Thyroid gland (tissue), 4 donors: Measurements from ENCODE around the gene TMEM41A.

Experiments used
- POLR2A ChIP-seq, 2 donors: fragments of 450-650 bp; IDR thresholded peaks; one replicate each; pipeline ENCODE4 v1.6.1; 2017; ENCODE audit warnings: antibody characterized with exemption in 2 of 2, mild to moderate bottlenecking in 2 of 2, moderate library complexity in 1 of 2
- TF ChIP-seq, protein P1 (sequence below), 6 experiments: fragments of 200-600 bp in 3 of 6; fragments of 450-650 bp in 3 of 6; sonication (generic) in 3 of 6; IDR thresholded peaks; one replicate each; pipeline ENCODE4 v1.5.1; 2016 to 2019; ENCODE audit warnings: antibody characterized with exemption in 6 of 6, mild to moderate bottlenecking in 2 of 6, inconsistent platforms in 1 of 6, moderate library complexity in 1 of 6

- TF ChIP-seq, protein P1, sequence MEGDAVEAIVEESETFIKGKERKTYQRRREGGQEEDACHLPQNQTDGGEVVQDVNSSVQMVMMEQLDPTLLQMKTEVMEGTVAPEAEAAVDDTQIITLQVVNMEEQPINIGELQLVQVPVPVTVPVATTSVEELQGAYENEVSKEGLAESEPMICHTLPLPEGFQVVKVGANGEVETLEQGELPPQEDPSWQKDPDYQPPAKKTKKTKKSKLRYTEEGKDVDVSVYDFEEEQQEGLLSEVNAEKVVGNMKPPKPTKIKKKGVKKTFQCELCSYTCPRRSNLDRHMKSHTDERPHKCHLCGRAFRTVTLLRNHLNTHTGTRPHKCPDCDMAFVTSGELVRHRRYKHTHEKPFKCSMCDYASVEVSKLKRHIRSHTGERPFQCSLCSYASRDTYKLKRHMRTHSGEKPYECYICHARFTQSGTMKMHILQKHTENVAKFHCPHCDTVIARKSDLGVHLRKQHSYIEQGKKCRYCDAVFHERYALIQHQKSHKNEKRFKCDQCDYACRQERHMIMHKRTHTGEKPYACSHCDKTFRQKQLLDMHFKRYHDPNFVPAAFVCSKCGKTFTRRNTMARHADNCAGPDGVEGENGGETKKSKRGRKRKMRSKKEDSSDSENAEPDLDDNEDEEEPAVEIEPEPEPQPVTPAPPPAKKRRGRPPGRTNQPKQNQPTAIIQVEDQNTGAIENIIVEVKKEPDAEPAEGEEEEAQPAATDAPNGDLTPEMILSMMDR (IDR thresholded peaks at IDR 0.05) = no peak
- TF ChIP-seq POLR2A (IDR thresholded peaks at IDR 0.05) = no peak
Measured at GRCh38 chr3:185484296-185484695, 14.5 kb downstream of the TMEM41A start.
